GM12878 (cell line): ENCODE results near the gene OCIAD2.

Experiments used
- CREM ChIP-seq: IDR thresholded peaks from 2 replicates; pipeline ENCODE4 v1.6.1; 2014; ENCODE audit warnings: antibody characterized with exemption, low read depth
- EZH2 ChIP-seq: IDR thresholded peaks from 2 replicates; pipeline ENCODE4 v1.6.1; 2012; ENCODE audit warnings: low read depth, mild to moderate bottlenecking, control low read depth, inconsistent platforms, low read length, borderline replicate concordance; ENCODE audit not compliant: control insufficient read depth
- GABPA ChIP-seq: IDR thresholded peaks from 2 replicates; pipeline ENCODE4 v1.6.1; 2014; ENCODE audit warnings: antibody characterized with exemption, low read depth, mild to moderate bottlenecking, inconsistent platforms
- PAX5 ChIP-seq: IDR thresholded peaks from 2 replicates; pipeline ENCODE4 v1.6.1; 2011; ENCODE audit warnings: low read depth, low read length, borderline replicate concordance
- PAX8 ChIP-seq: fragments of 450-650 bp; IDR thresholded peaks from 2 replicates; pipeline ENCODE4 v1.6.1; 2017; ENCODE audit warnings: mild to moderate bottlenecking, moderate library complexity
- POLR2A ChIP-seq: IDR thresholded peaks from 2 replicates; pipeline ENCODE4 v1.6.1; 2011; ENCODE audit warnings: low read depth, mild to moderate bottlenecking, low read length
- POLR2AphosphoS2 ChIP-seq: IDR thresholded peaks from 2 replicates; pipeline ENCODE4 v1.6.1; 2011; ENCODE audit warnings: low read depth, mild to moderate bottlenecking, low read length, improper control_type of control experiment, moderate library complexity
- TF ChIP-seq, protein P1 (sequence below), 3 experiments: IDR thresholded peaks in 2 of 3; conservative IDR thresholded peaks in 1 of 3; 2 replicates each; pipeline ENCODE4 v1.5.1; 2011; ENCODE audit warnings: low read depth in 3 of 3, low read length in 3 of 3, mild to moderate bottlenecking in 3 of 3, control low read depth in 2 of 3, moderate library complexity in 2 of 3, inconsistent platforms in 1 of 3, mixed read lengths in 1 of 3; ENCODE audit not compliant: control insufficient read depth in 2 of 3, insufficient read depth in 1 of 3; ENCODE audit errors: extremely low read depth in 1 of 3
- TF ChIP-seq, protein P2 (sequence below): fragments of 450-650 bp; IDR thresholded peaks from 2 replicates; pipeline ENCODE4 v1.6.1; 2016; ENCODE audit warnings: mild to moderate bottlenecking
- TF ChIP-seq, protein P3 (sequence below): IDR thresholded peaks from 2 replicates; pipeline ENCODE4 v1.6.1; 2012; ENCODE audit warnings: mild to moderate bottlenecking, low read depth, low read length

DNA sequence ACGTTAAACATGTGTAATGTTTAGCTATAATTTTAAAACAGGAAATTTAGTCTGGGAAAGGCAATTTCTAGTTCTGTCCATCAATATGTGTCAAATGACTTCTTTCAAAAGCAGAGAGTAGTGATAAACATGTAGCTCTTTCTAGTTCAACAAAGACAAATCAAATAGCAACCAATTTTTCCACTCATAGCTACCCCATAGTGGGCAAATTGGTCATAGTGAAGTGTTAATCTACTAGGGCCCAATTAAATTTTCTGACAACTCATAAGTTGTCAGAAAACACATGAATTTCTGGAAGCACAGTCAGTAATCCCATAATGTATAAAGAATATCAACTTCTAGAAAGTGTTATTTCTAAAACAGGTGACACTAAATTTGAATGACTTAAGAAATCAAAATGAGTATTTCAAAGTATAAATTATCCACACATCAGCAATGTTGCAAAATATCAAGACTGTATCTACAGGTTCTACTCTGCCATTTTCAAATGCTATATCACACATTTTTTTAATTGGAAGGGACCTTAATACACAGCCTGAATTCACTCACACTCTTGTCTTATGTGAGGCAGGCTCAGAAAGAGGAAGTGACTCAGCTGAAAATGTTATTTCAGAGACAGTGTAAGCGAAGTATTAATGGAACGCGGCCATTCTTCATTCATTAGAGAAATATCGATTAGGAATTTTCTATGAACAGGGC is 7.7 kb downstream of the OCIAD2 start:
- no peak for TF ChIP-seq POLR2AphosphoS2
- TF ChIP-seq PAX8: no peak
- TF ChIP-seq GABPA: no peak
- TF ChIP-seq, protein P1, sequence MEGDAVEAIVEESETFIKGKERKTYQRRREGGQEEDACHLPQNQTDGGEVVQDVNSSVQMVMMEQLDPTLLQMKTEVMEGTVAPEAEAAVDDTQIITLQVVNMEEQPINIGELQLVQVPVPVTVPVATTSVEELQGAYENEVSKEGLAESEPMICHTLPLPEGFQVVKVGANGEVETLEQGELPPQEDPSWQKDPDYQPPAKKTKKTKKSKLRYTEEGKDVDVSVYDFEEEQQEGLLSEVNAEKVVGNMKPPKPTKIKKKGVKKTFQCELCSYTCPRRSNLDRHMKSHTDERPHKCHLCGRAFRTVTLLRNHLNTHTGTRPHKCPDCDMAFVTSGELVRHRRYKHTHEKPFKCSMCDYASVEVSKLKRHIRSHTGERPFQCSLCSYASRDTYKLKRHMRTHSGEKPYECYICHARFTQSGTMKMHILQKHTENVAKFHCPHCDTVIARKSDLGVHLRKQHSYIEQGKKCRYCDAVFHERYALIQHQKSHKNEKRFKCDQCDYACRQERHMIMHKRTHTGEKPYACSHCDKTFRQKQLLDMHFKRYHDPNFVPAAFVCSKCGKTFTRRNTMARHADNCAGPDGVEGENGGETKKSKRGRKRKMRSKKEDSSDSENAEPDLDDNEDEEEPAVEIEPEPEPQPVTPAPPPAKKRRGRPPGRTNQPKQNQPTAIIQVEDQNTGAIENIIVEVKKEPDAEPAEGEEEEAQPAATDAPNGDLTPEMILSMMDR (IDR thresholded peaks at IDR 0.05 in 2 of 3, conservative IDR thresholded peaks at IDR 0.05 in 1 of 3; ENCODE audit: control insufficient read depth in 2 of 3, extremely low read depth in 1 of 3, insufficient read depth in 1 of 3, low read depth in 3 of 3, low read length in 3 of 3): no peak
- no peak for TF ChIP-seq POLR2A
- TF ChIP-seq, protein P2, sequence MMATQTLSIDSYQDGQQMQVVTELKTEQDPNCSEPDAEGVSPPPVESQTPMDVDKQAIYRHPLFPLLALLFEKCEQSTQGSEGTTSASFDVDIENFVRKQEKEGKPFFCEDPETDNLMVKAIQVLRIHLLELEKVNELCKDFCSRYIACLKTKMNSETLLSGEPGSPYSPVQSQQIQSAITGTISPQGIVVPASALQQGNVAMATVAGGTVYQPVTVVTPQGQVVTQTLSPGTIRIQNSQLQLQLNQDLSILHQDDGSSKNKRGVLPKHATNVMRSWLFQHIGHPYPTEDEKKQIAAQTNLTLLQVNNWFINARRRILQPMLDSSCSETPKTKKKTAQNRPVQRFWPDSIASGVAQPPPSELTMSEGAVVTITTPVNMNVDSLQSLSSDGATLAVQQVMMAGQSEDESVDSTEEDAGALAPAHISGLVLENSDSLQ: no peak
- TF ChIP-seq EZH2: no peak
- TF ChIP-seq PAX5: no peak
- TF ChIP-seq, protein P3, sequence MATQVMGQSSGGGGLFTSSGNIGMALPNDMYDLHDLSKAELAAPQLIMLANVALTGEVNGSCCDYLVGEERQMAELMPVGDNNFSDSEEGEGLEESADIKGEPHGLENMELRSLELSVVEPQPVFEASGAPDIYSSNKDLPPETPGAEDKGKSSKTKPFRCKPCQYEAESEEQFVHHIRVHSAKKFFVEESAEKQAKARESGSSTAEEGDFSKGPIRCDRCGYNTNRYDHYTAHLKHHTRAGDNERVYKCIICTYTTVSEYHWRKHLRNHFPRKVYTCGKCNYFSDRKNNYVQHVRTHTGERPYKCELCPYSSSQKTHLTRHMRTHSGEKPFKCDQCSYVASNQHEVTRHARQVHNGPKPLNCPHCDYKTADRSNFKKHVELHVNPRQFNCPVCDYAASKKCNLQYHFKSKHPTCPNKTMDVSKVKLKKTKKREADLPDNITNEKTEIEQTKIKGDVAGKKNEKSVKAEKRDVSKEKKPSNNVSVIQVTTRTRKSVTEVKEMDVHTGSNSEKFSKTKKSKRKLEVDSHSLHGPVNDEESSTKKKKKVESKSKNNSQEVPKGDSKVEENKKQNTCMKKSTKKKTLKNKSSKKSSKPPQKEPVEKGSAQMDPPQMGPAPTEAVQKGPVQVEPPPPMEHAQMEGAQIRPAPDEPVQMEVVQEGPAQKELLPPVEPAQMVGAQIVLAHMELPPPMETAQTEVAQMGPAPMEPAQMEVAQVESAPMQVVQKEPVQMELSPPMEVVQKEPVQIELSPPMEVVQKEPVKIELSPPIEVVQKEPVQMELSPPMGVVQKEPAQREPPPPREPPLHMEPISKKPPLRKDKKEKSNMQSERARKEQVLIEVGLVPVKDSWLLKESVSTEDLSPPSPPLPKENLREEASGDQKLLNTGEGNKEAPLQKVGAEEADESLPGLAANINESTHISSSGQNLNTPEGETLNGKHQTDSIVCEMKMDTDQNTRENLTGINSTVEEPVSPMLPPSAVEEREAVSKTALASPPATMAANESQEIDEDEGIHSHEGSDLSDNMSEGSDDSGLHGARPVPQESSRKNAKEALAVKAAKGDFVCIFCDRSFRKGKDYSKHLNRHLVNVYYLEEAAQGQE: no peak
- TF ChIP-seq CREM: no peak
